ENCODE measurements around the gene BLID. TPM values are rescaled to one million over a fixed set of nuclear protein-coding genes. Genes with fewer than 3 reads are reported as not detected.

Gene BLID
- total and polyA plus RNA-seq, 2 of the 8 experiments (the other 6 are each of a cell fraction or from before 2014, with no cell fraction given) = not detected

DNA sequence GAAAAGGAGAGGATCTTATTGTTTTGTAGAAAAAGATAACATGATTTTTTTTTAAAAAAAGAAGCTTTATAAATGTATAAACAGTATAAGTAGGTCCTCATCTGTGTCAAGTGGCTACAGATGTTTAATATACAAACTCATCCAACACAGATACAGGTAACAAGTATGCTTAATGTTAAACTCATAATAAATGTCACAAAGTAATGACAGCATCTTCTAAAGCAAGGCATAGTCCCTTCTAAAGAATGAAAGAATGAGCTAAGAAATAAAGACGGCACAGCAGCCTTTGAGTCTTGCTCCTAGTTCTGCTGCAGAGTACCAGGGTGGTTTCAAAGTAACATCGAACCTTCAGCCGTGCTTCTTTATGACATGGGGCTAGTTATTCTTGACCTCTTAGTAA is 28.7 kb upstream of the BLID start (continued):
- TF ChIP-seq RAD21 (IDR thresholded peaks at IDR 0.05 in 1 of 2, conservative IDR thresholded peaks at IDR 0.05 in 1 of 2; ENCODE audit: low read depth in 2 of 2, low read length in 2 of 2) (no peak), CBX5 (IDR thresholded peaks at IDR 0.05; ENCODE audit: low read depth, low read length) (no peak), EP300 (IDR thresholded peaks at IDR 0.05; ENCODE audit: borderline replicate concordance in 1 of 2, low read depth in 2 of 2, low read length in 2 of 2) (no peak), CHD1 (IDR thresholded peaks at IDR 0.05; ENCODE audit: low read depth, low read length) (no peak)
- TF ChIP-seq, protein P1, sequence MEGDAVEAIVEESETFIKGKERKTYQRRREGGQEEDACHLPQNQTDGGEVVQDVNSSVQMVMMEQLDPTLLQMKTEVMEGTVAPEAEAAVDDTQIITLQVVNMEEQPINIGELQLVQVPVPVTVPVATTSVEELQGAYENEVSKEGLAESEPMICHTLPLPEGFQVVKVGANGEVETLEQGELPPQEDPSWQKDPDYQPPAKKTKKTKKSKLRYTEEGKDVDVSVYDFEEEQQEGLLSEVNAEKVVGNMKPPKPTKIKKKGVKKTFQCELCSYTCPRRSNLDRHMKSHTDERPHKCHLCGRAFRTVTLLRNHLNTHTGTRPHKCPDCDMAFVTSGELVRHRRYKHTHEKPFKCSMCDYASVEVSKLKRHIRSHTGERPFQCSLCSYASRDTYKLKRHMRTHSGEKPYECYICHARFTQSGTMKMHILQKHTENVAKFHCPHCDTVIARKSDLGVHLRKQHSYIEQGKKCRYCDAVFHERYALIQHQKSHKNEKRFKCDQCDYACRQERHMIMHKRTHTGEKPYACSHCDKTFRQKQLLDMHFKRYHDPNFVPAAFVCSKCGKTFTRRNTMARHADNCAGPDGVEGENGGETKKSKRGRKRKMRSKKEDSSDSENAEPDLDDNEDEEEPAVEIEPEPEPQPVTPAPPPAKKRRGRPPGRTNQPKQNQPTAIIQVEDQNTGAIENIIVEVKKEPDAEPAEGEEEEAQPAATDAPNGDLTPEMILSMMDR (IDR thresholded peaks at IDR 0.05; ENCODE audit: control extremely low read depth in 1 of 3, insufficient read depth in 1 of 3, low read depth in 1 of 3, low read length in 3 of 3) = no peak
